Esophagus squamous epithelium (tissue), 4 donors: ENCODE data around the gene NT5C1A.

ENCODE experiments used
- POLR2A ChIP-seq, 4 donors: fragments of 450-650 bp; IDR thresholded peaks; one replicate each; pipeline ENCODE4 v1.6.1; 2017; ENCODE audit warnings: antibody characterized with exemption in 4 of 4, mild to moderate bottlenecking in 4 of 4, moderate library complexity in 3 of 4
- TF ChIP-seq, protein P1 (sequence below), 6 experiments: fragments of 450-650 bp in 4 of 6; fragments of 200-600 bp in 2 of 6; sonication (generic) in 2 of 6; IDR thresholded peaks; one replicate each; pipeline ENCODE4 v1.5.1; 2016 to 2019; ENCODE audit warnings: antibody characterized with exemption in 6 of 6, mild to moderate bottlenecking in 4 of 6, moderate library complexity in 4 of 6

DNA sequence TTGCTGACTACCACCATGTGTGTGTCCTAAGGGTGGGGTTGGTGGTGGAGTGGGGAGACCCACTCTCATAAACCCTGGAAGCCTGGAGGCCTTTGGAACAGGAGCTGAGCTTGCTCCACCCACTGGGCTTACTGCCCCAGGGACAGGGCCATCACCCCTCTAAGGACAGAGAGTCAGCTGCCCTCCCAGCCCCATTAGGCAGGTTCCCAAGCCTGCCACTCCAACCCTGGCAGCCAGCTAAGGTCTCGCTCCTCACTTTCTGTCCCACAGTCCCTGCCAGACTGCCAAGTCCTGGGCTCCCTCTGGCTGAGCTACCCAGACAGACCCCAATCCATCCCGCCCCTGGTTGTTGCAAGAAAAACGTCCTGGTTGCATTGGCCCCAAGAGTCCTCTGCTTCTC is 3.8 kb downstream of the NT5C1A start:
- TF ChIP-seq, protein P1, sequence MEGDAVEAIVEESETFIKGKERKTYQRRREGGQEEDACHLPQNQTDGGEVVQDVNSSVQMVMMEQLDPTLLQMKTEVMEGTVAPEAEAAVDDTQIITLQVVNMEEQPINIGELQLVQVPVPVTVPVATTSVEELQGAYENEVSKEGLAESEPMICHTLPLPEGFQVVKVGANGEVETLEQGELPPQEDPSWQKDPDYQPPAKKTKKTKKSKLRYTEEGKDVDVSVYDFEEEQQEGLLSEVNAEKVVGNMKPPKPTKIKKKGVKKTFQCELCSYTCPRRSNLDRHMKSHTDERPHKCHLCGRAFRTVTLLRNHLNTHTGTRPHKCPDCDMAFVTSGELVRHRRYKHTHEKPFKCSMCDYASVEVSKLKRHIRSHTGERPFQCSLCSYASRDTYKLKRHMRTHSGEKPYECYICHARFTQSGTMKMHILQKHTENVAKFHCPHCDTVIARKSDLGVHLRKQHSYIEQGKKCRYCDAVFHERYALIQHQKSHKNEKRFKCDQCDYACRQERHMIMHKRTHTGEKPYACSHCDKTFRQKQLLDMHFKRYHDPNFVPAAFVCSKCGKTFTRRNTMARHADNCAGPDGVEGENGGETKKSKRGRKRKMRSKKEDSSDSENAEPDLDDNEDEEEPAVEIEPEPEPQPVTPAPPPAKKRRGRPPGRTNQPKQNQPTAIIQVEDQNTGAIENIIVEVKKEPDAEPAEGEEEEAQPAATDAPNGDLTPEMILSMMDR (IDR thresholded peaks at IDR 0.05), result no peak
- TF ChIP-seq POLR2A (IDR thresholded peaks at IDR 0.05), result no peak
